Kidney (tissue), 14 donors: ENCODE results near the gene GBP3. TPM values are rescaled to one million over a fixed set of nuclear protein-coding genes. Genes with fewer than 3 reads are reported as not detected.
A peak's percentile ranks its signal among the peaks of the same experiment; 100 is the strongest.

Experiments used
- DNase-seq, 5 donors: peaks; one replicate each; pipeline ENCODE4 v3.0.0-alpha.2; 2013 to 2020
- FAIRE-seq: peaks from 2 replicates; lab custom pipeline; 2012; peaks lifted over from hg19 to GRCh38; lab: Jason Lieb, UNC
- H3K27ac ChIP-seq, 2 donors: one replicate each; pipeline ENCODE4 v1.7.0; 2013; ENCODE audit warnings: low read depth in 2 of 2, low read length in 2 of 2, inconsistent platforms in 1 of 2
- H3K27me3 ChIP-seq: one replicate; pipeline ENCODE4 v1.7.1; 2013; ENCODE audit warnings: low read length, inconsistent platforms; ENCODE audit not compliant: control insufficient read depth, insufficient read depth
- H3K36me3 ChIP-seq, 3 donors: one replicate each; pipeline versions ENCODE4 v1.7.0 to v1.7.1; 2013; ENCODE audit warnings: low read length in 3 of 3, control low read depth in 1 of 3, inconsistent platforms in 1 of 3; ENCODE audit not compliant: insufficient read depth in 3 of 3, control insufficient read depth in 2 of 3
- H3K4me1 ChIP-seq, 3 donors: one replicate each; pipeline versions ENCODE4 v1.7.0 to v1.7.1; 2013; ENCODE audit warnings: low read length in 3 of 3, inconsistent platforms in 1 of 3, low read depth in 1 of 3; ENCODE audit not compliant: control insufficient read depth in 2 of 3, insufficient read depth in 2 of 3
- H3K4me3 ChIP-seq, 3 donors: one replicate each; pipeline versions ENCODE4 v1.7.0 to v1.8.1; 2013; ENCODE audit warnings: low read length in 3 of 3, control low read depth in 1 of 3, inconsistent platforms in 1 of 3
- H3K9ac ChIP-seq, 3 donors: one replicate each; pipeline versions ENCODE4 v1.7.0 to v1.7.1; 2013; ENCODE audit warnings: low read length in 3 of 3, control low read depth in 1 of 3, inconsistent platforms in 1 of 3
- H3K9me3 ChIP-seq, 3 donors: one replicate each; pipeline versions ENCODE4 v1.7.0 to v1.7.1; 2013; ENCODE audit warnings: low read length in 3 of 3, control low read depth in 1 of 3, inconsistent platforms in 1 of 3; ENCODE audit not compliant: control insufficient read depth in 2 of 3, insufficient read depth in 1 of 3
- CTCF ChIP-seq: IDR thresholded peaks from 3 replicates; pipeline ENCODE4 v1.5.1; 2012; ENCODE audit warnings: mild to moderate bottlenecking, moderate library complexity, borderline replicate concordance; ENCODE audit not compliant: insufficient read depth; ENCODE audit errors: extremely low read depth
- intact Hi-C: fragments of 100-400 bp; cut with DNase I; formaldehyde crosslinking; loops from one replicate; pipeline ENCODE4 v1.11.1; 2022
- polyA plus RNA-seq: library from polyadenylated mRNA; stranded (reverse); fragments of 350-450 nt; fragmentation: Illumina TruSeq; extraction: RNeasy Lipid Tissue Mini Kit (QIAGEN cat#74804); gene quantifications from one replicate; pipeline ENCODE4 v1.2.3, GENCODE V29; 2014; ENCODE audit warnings: low read depth, low replicate concordance; ENCODE audit not compliant: insufficient read depth
- total RNA-seq: library from RNA; stranded (reverse); fragmentation: NEBNext Ultra II Directional; extraction: Animal tissue kit (Norgen Biotek cat#: 25700); gene quantifications from one replicate; pipeline ENCODE4 v1.2.1, GENCODE V29; 2021
- donor health status: control.
- donor health status: control.
- donor health status: control.
- donor health status: control.
- donor health status: control.
- donor health status: DM: yes; HTN: yes; CAD: no.
- donor health status: Normal renal cell carcinoma (clear cell type).

The GBP3 gene
- total and polyA plus RNA-seq, 2 donors from 2014 or later: 31.5 to 57.7 TPM

DNA sequence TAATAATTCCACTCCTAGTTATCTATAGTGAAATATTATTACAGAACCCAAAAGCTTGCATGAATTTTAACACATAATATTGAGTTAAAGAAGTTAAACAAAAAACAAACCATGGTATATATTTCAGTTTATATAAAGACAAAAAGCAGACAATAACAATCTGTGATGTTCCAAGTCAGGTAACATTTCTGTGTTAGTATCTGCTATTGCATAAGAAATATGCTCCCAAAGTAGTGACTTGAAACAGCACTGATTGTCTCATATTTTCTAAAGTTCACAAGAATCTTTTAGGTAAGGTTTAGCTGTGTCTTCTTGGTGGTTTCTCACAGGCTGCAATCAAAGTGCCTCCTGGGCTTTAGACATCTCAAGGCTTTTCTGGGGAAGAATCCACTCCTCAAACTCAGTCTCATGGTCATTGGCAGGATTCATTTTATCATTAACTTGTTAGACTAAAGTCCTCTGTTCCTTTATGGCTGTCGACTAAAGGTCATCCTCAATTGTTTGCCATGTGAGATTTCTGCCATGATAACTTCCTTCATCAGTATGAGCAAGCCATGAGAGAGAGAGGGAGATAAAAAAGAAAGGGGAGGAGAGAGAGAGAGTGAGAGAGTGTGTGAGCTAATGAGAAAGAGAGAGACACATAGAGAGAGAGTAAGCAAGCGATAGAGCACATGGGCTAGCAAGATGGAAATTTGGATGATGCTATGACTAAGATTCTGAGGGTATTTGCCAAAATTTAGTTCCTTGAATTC lies 22.5 kb upstream of the GBP3 start:
- TF ChIP-seq CTCF: no peak
- Histone ChIP-seq H3K4me1 (peaks cover 0 to 4% (median 0%) of the 10 kb centered on the region in 3 donors), H3K4me3 (peak overlapping the region in 1 of 3 donors; percentile 23), H3K36me3 (no peaks in the 10 kb centered on the region), H3K27me3 (no peaks in the 10 kb centered on the region), H3K9me3 (no peaks in the 10 kb centered on the region), H3K27ac (no peak overlapping the region), H3K9ac (no peak overlapping the region)
- intact Hi-C loops: no loop called here
- FAIRE-seq: peak; percentile 79
- DNase-seq: peak in 2 of 5 donors; percentile 14 to 26

- H3K27ac ChIP-seq: no peak overlapping the region
- H3K4me1 ChIP-seq: peaks cover 0 to 4% (median 0%) of the 10 kb centered on the region in 3 donors
- H3K9me3 ChIP-seq: no peaks in the 10 kb centered on the region
- DNase-seq (no peak), FAIRE-seq (no peak)
- H3K36me3 ChIP-seq: no peaks in the 10 kb centered on the region
- no peak overlapping the region for H3K9ac ChIP-seq
- TF ChIP-seq CTCF: no peak
- no peak overlapping the region for H3K4me3 ChIP-seq
- no peaks in the 10 kb centered on the region for H3K27me3 ChIP-seq
- intact Hi-C loops: no loop called here
Measured at GRCh38 chr1:89043940-89044339, 21.3 kb upstream of the GBP3 start.

- peaks cover 0 to 4% (median 0%) of the 10 kb centered on the region in 3 donors for H3K4me1 ChIP-seq
- TF ChIP-seq CTCF: no peak
- H3K4me3 ChIP-seq: no peak overlapping the region
- H3K9ac ChIP-seq: no peak overlapping the region
- no peak for FAIRE-seq
- intact Hi-C loops: no loop called here
- DNase-seq: no peak
- H3K27ac ChIP-seq: no peak overlapping the region
- H3K36me3 ChIP-seq: no peaks in the 10 kb centered on the region
- H3K9me3 ChIP-seq: no peaks in the 10 kb centered on the region
- H3K27me3 ChIP-seq: no peaks in the 10 kb centered on the region
Measured at GRCh38 chr1:89042491-89042890, 19.8 kb upstream of the GBP3 start.
